SK-N-SH treated with all-trans-retinoic acid at 6 μM for 48 hours (cell line): ENCODE results near the gene EXO1.

Experiments used
- ATAC-seq: fragments of 200-7000 bp; cut with Tn5 transposase; 3 replicates; pipeline ENCODE4 v1.9.1; 2020; ENCODE audit warnings: mild to moderate bottlenecking, moderate library complexity
- ARNTL ChIP-seq: fragments of 450-650 bp; formaldehyde crosslinking; IDR thresholded peaks from 2 replicates; pipeline ENCODE4 v1.5.0; 2020; ENCODE audit warnings: low read depth, mild to moderate bottlenecking, moderate library complexity, borderline replicate concordance
- BACH2 ChIP-seq: fragments of 250-450 bp; sonication (Bioruptor Pico); IDR thresholded peaks from 2 replicates; pipeline ENCODE4 v1.9.0; 2021; ENCODE audit warnings: mild to moderate bottlenecking, borderline replicate concordance
- CSDC2 ChIP-seq: fragments of 250-450 bp; sonication (Bioruptor Pico); IDR thresholded peaks from 2 replicates; pipeline ENCODE4 v1.5.0; 2020; ENCODE audit warnings: mild to moderate bottlenecking, moderate library complexity
- ESRRG ChIP-seq: fragments of 250-450 bp; sonication (Bioruptor Pico); IDR thresholded peaks from 2 replicates; pipeline ENCODE4 v1.6.1; 2021; ENCODE audit warnings: mild to moderate bottlenecking
- OSR1 ChIP-seq: fragments of 250-450 bp; sonication (Bioruptor Pico); IDR thresholded peaks from 2 replicates; pipeline ENCODE4 v1.8.0; 2022; ENCODE audit warnings: moderate library complexity, mild to moderate bottlenecking, inconsistent platforms
- RARB ChIP-seq: fragments of 250-450 bp; sonication (Bioruptor Pico); IDR thresholded peaks from 2 replicates; pipeline ENCODE4 v1.8.0; 2021; ENCODE audit warnings: mild to moderate bottlenecking, moderate library complexity
- SNAI2 ChIP-seq: fragments of 250-450 bp; sonication (Bioruptor Pico); IDR thresholded peaks from 2 replicates; pipeline ENCODE4 v1.5.0; 2020; ENCODE audit warnings: mild to moderate bottlenecking, moderate library complexity
- TCF4 ChIP-seq: fragments of 250-450 bp; sonication (Bioruptor Pico); IDR thresholded peaks from 2 replicates; pipeline ENCODE4 v1.8.0; 2021; ENCODE audit warnings: mild to moderate bottlenecking, moderate library complexity, borderline replicate concordance
- TOX ChIP-seq: fragments of 250-450 bp; sonication (Bioruptor Pico); IDR thresholded peaks from 2 replicates; pipeline ENCODE4 v1.8.0; 2021; ENCODE audit warnings: mild to moderate bottlenecking, moderate library complexity, borderline replicate concordance
- ZC3H10 ChIP-seq: fragments of 250-450 bp; sonication (Bioruptor Pico); IDR thresholded peaks from 2 replicates; pipeline ENCODE4 v1.5.1; 2021; ENCODE audit warnings: mild to moderate bottlenecking, moderate library complexity
- ZFP3 ChIP-seq: fragments of 250-450 bp; sonication (Bioruptor Pico); IDR thresholded peaks from 2 replicates; pipeline ENCODE4 v1.5.0; 2020; ENCODE audit warnings: mild to moderate bottlenecking, moderate library complexity
- ZFP30 ChIP-seq: fragments of 450-650 bp; formaldehyde crosslinking; IDR thresholded peaks from 2 replicates; pipeline ENCODE4 v1.5.0; 2022; ENCODE audit warnings: mild to moderate bottlenecking, moderate library complexity
- ZNF70 ChIP-seq: fragments of 450-650 bp; formaldehyde crosslinking; IDR thresholded peaks from 2 replicates; pipeline ENCODE4 v1.5.0; 2020; ENCODE audit warnings: mild to moderate bottlenecking, moderate library complexity
- ZNF8 ChIP-seq: fragments of 450-650 bp; formaldehyde crosslinking; IDR thresholded peaks from 2 replicates; pipeline ENCODE4 v1.5.0; 2020; ENCODE audit warnings: mild to moderate bottlenecking, moderate library complexity
- TF ChIP-seq, protein P1 (sequence below): fragments of 250-450 bp; sonication (Bioruptor Pico); IDR thresholded peaks from 2 replicates; pipeline ENCODE4 v1.8.0; 2020; ENCODE audit warnings: mild to moderate bottlenecking, moderate library complexity, borderline replicate concordance
- TF ChIP-seq, protein P2 (sequence below): fragments of 250-450 bp; sonication (Bioruptor Pico); IDR thresholded peaks from 2 replicates; pipeline ENCODE4 v1.5.0; 2020; ENCODE audit warnings: mild to moderate bottlenecking, moderate library complexity
- TF ChIP-seq, protein P3 (sequence below): fragments of 250-450 bp; sonication (Bioruptor Pico); IDR thresholded peaks from 2 replicates; pipeline ENCODE4 v1.5.1; 2021; ENCODE audit warnings: mild to moderate bottlenecking, moderate library complexity
- TF ChIP-seq, protein P4 (sequence below): fragments of 250-450 bp; sonication (Bioruptor Pico); IDR thresholded peaks from 2 replicates; pipeline ENCODE4 v1.8.0; 2021; ENCODE audit warnings: low read depth, mild to moderate bottlenecking, moderate library complexity, borderline replicate concordance
- TF ChIP-seq, protein P5 (sequence below): fragments of 250-450 bp; sonication (Bioruptor Pico); IDR thresholded peaks from 2 replicates; pipeline ENCODE4 v1.5.1; 2020; ENCODE audit warnings: low read depth, mild to moderate bottlenecking, moderate library complexity

EXO1 gene

DNA sequence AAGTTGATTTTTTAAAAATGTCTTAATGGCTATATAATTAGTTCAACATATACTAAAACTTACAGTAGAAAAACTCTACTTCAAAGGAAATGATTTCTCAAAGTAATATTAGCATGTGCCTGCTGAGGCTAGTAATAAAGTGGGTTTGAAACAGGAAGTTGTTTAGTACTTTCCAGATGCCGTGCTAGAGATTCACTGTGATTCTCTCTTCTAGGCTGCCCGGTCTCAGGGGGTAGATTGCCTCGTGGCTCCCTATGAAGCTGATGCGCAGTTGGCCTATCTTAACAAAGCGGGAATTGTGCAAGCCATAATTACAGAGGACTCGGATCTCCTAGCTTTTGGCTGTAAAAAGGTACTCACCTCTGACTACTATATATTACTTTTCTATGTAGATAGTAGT lies 9.1 kb downstream of the EXO1 start:
- peak; percentile 38; the same call in 1 of the 3 replicates for ATAC-seq
- TF ChIP-seq ZFP30 (CRISPR knock-in tag) (no peak), OSR1 (CRISPR knock-in tag) (no peak), TOX (CRISPR knock-in tag) (no peak), ARNTL (CRISPR knock-in tag) (no peak), CSDC2 (CRISPR knock-in tag) (no peak), TCF4 (no peak), ZFP3 (CRISPR knock-in tag) (no peak), ZNF70 (CRISPR knock-in tag) (no peak), ZC3H10 (no peak)
- TF ChIP-seq, protein P1, sequence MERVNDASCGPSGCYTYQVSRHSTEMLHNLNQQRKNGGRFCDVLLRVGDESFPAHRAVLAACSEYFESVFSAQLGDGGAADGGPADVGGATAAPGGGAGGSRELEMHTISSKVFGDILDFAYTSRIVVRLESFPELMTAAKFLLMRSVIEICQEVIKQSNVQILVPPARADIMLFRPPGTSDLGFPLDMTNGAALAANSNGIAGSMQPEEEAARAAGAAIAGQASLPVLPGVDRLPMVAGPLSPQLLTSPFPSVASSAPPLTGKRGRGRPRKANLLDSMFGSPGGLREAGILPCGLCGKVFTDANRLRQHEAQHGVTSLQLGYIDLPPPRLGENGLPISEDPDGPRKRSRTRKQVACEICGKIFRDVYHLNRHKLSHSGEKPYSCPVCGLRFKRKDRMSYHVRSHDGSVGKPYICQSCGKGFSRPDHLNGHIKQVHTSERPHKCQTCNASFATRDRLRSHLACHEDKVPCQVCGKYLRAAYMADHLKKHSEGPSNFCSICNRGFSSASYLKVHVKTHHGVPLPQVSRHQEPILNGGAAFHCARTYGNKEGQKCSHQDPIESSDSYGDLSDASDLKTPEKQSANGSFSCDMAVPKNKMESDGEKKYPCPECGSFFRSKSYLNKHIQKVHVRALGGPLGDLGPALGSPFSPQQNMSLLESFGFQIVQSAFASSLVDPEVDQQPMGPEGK, result no peak
- TF ChIP-seq, protein P2, sequence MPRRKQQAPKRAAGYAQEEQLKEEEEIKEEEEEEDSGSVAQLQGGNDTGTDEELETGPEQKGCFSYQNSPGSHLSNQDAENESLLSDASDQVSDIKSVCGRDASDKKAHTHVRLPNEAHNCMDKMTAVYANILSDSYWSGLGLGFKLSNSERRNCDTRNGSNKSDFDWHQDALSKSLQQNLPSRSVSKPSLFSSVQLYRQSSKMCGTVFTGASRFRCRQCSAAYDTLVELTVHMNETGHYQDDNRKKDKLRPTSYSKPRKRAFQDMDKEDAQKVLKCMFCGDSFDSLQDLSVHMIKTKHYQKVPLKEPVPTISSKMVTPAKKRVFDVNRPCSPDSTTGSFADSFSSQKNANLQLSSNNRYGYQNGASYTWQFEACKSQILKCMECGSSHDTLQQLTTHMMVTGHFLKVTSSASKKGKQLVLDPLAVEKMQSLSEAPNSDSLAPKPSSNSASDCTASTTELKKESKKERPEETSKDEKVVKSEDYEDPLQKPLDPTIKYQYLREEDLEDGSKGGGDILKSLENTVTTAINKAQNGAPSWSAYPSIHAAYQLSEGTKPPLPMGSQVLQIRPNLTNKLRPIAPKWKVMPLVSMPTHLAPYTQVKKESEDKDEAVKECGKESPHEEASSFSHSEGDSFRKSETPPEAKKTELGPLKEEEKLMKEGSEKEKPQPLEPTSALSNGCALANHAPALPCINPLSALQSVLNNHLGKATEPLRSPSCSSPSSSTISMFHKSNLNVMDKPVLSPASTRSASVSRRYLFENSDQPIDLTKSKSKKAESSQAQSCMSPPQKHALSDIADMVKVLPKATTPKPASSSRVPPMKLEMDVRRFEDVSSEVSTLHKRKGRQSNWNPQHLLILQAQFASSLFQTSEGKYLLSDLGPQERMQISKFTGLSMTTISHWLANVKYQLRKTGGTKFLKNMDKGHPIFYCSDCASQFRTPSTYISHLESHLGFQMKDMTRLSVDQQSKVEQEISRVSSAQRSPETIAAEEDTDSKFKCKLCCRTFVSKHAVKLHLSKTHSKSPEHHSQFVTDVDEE (CRISPR knock-in tag), result no peak
- TF ChIP-seq, protein P3, sequence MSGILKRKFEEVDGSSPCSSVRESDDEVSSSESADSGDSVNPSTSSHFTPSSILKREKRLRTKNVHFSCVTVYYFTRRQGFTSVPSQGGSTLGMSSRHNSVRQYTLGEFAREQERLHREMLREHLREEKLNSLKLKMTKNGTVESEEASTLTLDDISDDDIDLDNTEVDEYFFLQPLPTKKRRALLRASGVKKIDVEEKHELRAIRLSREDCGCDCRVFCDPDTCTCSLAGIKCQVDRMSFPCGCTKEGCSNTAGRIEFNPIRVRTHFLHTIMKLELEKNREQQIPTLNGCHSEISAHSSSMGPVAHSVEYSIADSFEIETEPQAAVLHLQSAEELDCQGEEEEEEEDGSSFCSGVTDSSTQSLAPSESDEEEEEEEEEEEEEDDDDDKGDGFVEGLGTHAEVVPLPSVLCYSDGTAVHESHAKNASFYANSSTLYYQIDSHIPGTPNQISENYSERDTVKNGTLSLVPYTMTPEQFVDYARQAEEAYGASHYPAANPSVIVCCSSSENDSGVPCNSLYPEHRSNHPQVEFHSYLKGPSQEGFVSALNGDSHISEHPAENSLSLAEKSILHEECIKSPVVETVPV (CRISPR knock-in tag), result no peak

DNA sequence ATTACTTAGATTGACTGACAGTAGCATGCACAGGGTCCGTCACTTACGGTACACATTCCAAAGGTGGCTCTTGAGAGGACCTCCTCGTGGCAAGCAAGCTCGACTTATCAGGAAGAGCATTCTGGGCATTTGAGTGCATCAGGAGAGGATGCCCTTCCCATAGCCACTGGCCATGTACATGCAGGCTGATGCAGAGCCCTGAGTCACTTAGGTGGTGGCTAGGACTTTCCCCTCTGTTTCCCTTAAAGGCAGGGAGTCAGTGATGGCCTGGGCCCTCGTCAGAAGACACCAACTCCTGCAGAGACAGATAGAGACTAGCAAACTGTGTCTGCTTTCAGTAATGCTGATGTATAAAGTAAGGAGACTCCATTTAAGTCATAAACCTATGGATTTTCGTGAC lies 12.9 kb downstream of the EXO1 start:
- TF ChIP-seq ZNF8 (CRISPR knock-in tag) (no peak), RARB (CRISPR knock-in tag) (no peak), BACH2 (CRISPR knock-in tag) (no peak), SNAI2 (CRISPR knock-in tag) (no peak), ZC3H10 (no peak), CSDC2 (CRISPR knock-in tag) (no peak), ZNF70 (CRISPR knock-in tag) (no peak), ESRRG (no peak), ZFP30 (CRISPR knock-in tag) (no peak), TOX (CRISPR knock-in tag) (no peak), OSR1 (CRISPR knock-in tag) (no peak), TCF4 (no peak)
- TF ChIP-seq, protein P2 (CRISPR knock-in tag), result no peak
- TF ChIP-seq, protein P3 (CRISPR knock-in tag), result no peak
- TF ChIP-seq, protein P1, result no peak
- TF ChIP-seq, protein P4, sequence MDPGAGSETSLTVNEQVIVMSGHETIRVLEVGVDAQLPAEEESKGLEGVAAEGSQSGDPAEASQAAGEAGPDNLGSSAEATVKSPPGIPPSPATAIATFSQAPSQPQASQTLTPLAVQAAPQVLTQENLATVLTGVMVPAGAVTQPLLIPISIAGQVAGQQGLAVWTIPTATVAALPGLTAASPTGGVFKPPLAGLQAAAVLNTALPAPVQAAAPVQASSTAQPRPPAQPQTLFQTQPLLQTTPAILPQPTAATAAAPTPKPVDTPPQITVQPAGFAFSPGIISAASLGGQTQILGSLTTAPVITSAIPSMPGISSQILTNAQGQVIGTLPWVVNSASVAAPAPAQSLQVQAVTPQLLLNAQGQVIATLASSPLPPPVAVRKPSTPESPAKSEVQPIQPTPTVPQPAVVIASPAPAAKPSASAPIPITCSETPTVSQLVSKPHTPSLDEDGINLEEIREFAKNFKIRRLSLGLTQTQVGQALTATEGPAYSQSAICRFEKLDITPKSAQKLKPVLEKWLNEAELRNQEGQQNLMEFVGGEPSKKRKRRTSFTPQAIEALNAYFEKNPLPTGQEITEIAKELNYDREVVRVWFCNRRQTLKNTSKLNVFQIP (CRISPR knock-in tag), result no peak
- TF ChIP-seq, protein P5, sequence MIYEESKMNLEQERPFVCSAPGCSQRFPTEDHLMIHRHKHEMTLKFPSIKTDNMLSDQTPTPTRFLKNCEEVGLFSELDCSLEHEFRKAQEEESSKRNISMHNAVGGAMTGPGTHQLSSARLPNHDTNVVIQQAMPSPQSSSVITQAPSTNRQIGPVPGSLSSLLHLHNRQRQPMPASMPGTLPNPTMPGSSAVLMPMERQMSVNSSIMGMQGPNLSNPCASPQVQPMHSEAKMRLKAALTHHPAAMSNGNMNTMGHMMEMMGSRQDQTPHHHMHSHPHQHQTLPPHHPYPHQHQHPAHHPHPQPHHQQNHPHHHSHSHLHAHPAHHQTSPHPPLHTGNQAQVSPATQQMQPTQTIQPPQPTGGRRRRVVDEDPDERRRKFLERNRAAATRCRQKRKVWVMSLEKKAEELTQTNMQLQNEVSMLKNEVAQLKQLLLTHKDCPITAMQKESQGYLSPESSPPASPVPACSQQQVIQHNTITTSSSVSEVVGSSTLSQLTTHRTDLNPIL (CRISPR knock-in tag), result no peak
- ATAC-seq, result no peak
